Activated CD4-positive, alpha-beta T cell treated with anti-CD3 and anti-CD28 coated beads, Interleukin-10, Interleukin-2, amounts not matched to agents 100 ng/mL and 50 ng/mL, durations not matched to agents 16 hours and 8 hours (primary cell): Measurements from ENCODE around the gene SESN3.
"Not testable (repeated sequence)": the region's sequence is repeated elsewhere in the genome, so short reads cannot be mapped to it uniquely, and the experiment has no call there.

ENCODE experiments used
- DNase-seq: peaks from one replicate; pipeline ENCODE4 v3.0.0-alpha.2; 2020

The SESN3 gene, protein sequence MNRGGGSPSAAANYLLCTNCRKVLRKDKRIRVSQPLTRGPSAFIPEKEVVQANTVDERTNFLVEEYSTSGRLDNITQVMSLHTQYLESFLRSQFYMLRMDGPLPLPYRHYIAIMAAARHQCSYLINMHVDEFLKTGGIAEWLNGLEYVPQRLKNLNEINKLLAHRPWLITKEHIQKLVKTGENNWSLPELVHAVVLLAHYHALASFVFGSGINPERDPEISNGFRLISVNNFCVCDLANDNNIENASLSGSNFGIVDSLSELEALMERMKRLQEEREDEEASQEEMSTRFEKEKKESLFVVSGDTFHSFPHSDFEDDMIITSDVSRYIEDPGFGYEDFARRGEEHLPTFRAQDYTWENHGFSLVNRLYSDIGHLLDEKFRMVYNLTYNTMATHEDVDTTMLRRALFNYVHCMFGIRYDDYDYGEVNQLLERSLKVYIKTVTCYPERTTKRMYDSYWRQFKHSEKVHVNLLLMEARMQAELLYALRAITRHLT

DNA sequence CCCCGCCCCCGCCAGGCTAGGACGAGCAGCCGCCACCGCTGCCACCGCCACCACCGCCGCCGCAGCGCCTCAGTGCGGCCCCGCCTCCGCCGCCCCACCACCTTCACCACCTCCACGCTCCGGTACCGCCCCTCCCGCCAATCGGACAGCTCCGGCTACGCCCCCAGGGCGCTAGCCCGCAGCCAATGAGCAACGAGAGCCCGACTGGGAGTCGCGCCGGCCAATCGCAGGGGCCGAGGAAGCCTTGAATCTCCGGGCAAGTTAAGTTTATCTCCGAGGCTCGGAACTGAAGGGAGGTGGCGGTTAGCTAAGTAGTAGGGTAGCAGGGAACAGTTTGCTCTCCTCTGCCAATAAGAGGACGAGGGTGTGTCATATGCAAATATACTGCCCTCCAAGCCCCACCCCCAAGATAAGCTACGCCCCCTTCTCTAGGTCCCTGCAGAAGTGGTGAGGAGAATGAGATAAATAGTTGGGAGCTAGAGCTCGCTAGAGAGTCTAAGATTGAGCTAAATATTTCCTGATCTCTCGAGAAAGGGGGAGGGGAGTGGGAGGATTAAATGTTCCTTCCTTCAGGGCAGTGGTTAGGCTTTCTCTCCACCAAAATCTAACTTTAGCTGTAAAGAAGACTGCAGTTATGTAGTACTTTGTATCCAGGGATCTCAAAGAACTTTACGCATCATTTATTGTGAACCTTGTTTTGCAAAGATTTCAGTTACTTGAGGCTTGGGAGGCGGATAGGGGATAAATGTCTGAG is at the start of gene SESN3:
TSS of gene SESN3 (minus strand) at position 76 of the 754 bp plus-strand sequence. CDS start 342 bp downstream, outside the sequence.
- peak; percentile 99 for DNase-seq

DNA sequence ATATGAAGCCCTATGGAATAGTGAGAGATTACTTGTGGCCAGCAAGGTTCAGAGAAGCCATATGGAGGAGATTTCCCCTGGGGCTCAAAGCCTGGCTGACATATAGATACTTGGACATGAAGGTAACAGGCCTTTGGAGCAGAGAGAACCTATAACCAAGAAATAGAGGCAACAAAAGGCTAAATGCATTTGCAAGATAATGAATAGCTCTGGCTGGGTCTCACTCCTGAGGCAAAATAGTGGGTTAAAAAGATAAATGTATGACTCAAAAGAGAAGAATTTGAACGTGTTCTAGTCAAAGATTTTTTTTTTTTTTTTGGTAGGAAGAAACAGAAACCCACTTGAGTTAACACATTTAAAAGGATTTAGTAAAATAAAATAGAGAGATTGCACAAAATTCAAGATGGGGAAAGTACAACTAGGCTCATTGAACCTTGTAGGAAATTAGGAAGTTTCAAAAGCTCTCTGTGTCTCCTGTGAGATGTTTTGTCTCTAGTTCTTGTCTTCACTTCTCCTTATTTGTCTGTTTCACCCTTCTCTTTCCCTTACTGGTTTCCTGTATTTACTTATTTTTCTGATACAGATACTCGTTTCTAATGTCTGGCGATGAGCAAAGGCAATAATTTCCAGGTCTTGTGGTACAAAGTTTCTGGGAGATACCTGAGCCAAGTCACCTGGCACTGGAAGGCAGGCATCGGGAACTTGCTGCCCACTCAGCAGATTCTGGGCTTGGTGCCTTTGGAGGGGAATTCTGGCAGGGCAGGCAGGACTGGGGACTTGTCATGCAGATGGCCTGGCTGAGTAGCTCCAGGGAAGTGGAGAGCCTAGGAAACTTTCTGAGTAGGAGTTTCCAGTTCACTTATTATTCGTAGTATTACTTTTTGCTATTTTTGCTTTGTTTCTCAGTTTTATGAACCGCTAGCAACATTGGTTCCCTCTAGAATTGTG is 49.2 kb upstream of the SESN3 start:
- DNase-seq: no peak

DNA sequence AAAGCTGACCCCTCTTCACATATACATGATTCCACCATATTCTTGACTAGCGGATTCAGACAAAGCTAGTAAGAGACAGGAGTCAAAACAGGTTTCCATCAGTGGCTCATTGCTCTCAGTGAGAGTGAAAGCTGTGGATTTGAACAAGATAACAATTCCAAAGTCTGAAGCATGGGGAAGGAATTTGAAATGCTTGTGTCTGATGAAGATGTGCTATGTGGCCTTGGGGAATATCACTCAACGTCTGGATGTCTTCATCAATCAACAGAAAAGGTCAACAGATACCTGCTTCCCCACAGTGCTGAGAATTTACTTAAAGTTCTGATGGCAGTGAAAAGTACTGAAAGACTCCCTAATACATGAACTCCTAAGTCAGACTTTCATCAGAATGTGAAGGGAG is 46.9 kb upstream of the SESN3 start:
- DNase-seq: no peak

DNA sequence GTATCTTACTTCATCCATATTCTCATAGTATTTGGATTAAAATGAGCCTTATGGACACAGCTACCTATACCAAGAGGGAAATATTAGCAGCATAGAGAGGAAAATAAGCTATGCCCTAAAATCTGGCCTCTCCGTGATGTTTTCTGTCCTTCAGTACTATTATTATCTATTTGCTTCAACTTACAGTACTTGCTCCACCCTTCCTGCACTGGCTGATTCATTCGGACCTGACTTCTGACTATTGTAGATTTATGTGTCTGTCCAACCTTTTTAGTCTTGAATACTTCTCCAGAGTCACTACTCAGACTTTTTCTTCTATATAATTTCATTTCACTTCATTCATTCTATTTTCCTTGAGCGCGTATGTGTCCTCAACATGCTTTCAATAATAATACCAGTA is 45.1 kb upstream of the SESN3 start:
- DNase-seq: no peak

DNA sequence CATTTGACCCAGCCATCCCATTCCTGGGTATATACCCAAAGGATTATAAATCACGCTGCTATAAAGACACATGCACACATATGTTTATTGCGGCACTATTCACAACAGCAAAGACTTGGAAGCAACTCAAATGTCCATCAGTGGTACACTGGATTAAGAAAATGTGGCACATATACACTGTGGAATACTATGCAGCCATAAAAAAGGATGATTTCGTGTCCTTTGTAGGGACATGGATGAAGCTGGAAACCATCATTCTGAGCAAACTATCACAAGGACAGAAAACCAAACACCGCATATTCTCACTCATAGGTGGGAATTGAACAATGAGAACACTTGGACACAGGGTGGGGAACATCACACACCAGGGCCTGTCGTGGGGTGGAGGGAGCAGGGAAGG is 42.6 kb upstream of the SESN3 start:
- not testable (repeated sequence) for DNase-seq

DNA sequence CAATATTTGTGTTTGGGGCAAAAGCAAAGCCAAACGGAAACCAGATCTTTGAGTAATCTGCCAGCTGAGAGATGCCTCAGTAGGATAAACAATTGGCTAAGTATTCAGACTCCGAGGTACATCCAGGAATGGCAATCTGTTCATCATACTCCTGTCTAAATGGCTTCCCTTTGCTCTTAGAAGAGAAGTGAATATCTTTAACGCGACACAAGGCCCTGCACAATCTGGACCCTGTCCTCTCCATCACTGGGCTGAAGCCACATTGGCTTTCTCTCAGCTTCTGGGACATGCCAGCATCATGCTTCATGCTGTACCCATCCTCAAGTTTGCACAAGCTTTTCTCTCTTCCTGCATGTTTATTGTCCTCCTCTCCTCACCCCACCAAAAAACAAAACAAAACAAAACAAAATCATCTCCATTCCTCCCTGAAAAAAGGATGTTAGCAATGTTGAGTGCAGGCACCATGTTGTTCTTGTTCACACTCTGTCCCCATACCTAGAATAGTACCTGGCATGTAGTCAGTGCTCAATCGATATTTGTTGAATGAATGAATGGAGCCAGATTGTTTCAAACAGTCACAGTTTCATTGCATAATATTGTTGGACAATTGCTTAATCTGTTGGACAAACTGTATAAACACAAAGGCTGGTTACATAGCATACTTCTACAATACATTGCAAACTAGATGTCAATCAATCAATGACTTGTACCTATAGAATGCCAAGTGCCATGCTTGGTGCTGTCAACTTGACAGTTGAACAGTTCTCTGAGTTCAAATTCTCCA is 38.2 kb upstream of the SESN3 start:
- no peak for DNase-seq

DNA sequence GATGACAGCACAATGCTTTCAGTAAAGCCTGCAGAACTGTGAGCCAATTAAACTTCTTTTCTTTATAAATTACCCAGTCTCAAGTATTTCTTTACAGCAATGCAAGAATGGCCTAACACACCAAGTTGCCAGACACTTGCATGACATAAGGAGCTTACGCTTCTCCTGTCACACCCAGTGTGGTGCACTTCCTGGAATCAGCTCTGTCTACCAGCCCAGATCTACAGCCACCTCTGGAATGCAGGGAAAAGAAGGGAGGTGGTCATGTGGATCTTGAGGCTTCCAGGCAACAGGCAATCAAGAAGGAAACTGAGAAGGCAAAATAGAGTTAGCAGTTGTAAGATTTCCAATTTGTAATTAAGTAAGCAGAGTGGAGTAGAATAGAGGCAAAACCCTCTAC is 37.4 kb upstream of the SESN3 start:
- no peak for DNase-seq

DNA sequence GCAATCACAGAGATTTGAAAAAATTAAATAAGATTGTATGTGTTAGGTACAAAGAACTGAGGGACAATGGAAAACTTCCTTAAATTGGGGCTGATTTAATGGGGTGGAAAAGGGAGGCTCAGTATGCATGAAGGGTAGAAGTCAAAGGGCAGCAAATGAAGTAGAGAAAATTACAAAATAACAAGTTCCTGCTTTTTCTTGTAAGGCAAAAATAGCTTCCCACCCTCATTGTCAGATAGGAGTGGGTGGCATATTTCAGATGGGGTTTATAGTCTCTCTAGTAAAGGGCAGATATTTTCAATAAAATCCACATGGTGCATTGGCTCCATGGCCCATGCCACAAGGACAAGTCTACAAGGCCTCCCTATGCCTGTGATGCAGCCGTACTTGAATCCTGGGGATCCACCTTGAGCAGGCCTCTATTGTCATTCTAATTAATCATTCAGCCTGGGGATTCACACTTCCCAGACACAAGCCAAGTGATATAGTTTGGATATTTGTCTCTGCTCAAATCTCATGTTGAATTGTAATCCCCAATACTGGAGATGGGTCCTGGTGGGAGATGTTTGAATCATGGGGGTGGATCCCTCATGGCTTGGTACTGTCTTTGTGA is 36.7 kb upstream of the SESN3 start:
- DNase-seq: no peak

DNA sequence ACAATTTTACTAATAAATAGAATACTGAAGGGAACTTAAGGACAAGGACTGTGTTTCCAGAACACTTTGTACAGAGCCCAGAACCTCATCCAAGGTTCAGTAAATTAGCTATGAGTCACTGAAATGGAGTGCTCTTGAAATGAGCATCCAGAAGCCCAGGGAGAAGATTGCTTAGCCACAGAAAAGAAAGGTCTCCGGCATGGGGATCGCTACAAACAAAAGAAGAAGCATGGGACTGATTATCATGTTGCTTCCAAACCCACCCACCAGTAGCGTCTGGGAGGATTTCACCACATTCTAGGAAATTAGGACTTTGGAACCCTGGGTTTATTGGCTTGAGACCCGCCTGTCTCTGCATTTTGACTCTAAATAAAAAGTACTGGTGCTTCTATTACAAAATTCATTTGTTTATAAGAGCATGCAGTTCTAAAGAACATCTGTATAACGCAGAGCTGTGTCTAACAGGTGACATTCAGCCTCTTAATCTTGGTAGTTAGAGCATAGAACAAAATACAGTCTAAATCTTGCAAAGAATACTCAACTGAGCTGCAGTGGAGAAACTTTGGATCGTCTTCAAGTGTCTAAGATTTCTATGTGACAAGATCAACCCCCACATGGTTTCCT is 35.9 kb upstream of the SESN3 start:
- no peak for DNase-seq

DNA sequence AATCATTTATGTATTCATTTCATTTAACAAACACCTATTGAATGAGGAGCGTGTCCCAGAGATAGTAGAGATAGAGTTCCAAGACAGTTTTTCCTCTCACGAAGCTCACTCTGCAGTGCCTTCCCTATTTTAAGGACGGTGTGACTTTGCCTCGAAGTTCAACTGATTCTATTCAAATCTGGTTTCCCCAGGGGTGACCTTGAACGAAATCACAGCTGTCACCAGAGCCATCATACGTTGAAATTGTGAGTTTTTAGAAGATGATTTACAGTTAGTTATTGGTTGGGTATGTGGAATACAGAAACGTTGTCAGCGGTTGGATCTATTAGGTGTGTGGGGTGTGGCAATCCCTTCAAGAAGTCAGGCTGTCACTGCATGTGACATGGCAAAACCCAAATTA is 33.9 kb upstream of the SESN3 start:
- no peak for DNase-seq

DNA sequence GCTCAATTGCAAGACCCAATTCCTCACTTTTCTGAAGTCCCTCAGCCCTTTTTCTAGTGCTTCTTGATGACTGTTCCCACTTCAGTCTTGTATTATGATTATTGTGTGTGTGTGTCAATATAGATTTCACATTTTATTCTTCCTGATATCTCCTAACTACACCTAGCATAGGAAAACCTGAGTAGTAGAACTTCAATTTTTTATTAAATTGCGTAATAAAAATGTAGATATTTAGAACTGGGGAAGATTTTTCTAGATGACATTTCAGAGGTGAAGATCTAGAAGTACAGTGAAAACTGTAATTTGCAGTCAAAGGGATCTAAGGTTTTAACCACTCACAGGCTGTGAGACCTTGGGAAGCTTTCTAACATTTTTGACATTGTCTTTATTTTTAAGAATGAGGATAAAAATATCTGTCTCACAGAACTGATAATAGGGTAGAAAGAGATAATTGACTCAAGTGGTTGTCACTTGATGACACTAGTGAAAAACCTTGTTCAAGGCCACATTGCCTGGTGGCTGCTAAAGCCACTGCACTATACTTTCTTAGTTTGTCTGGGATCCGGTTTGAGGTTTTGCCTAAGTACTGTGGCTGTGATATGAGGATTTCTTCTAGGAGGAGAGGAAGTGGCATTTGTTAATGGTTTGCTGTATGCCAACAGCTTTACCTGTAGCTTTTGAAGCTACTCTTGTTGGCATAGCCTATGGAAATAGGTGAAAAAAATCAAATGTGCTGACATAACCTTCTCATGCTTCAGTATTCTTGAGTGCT is 32.2 kb upstream of the SESN3 start:
- DNase-seq: peak; percentile 40

DNA sequence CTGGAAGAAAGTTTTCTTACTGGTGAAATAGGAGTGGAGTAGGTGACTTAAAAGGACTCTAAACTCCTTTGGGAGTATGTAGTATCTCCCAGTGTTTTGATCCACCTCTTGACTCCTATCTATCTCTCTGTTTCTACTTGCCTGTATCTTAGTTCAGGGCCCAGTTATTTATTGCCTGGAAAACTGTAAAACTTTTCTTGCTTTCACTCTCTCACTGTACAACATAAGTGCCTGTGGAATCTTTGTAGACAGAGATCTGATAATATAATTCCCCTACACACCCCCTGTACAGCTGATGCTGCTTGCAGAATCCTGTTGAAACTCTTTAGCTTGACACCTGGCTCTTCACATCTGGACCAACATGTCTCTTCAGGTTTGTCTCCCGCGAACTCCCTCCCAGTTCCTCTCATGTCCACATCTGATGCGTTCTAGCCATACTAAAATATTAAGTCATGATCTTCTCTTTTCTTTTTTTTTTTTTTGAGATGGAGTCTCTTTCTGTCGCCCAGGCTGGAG is 26.5 kb upstream of the SESN3 start:
- DNase-seq: no peak

DNA sequence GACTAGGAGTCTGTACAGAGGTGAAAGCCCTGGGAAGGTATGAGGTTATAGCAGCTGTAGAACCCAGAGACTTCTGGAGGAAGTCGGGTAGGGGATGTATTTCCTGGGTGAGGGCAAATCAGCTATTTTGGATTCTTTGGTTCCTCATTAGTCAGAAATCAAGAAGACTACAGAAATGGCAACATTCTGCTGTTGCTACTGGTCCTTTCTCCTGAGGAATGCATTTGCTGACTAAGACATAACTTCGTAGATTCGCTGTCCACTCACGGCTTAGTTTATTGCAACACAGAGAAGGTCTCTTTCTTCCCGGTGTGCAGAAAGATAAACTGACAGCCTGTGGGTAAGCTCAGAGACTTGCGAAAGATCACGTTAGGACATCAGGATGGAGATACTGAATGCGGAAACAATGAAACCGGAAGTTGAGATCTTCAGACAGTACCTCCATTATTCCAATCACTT is 25.3 kb upstream of the SESN3 start:
- DNase-seq: no peak

DNA sequence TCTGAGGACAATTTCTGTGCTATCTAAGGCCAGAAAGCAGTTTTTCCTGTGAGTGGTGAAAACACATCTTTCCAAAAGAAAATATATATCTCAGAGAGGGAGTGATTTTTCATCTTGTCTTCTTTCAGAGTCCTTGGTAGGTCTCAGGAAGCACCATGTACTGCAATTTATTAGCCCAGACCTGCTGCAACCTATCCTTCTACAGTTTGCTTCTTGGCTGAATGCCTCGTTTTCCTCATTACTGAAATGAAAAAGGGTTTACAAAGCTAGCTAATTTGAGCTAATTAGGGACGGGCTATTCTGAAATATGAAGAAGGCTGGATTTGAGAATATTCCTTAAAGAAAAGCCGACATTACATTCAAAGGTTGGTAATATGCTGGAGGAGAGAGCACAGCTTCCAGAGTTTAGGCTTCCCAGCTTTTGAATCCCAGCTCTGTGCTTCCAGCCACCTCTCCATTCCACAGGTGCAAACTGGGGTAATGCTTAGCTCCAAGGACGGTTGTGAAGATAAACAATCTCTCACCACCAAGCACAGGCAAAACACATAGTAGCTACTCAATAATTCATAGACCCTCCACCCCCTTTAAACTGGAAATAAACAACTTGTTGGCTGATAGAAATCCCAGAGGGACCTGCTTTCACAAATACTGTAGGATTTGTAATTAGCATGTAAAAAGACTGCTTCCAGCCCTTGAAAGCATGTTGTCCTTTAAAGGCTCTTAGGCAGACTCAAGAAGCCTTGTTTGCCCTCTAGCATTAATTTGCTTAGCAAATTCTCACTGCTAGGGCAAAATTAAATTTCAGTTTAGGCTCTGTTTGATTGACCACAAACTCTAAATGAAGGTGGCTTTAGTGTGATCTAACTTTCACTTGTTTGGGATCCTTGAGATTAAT is 24.5 kb upstream of the SESN3 start:
- no peak for DNase-seq

DNA sequence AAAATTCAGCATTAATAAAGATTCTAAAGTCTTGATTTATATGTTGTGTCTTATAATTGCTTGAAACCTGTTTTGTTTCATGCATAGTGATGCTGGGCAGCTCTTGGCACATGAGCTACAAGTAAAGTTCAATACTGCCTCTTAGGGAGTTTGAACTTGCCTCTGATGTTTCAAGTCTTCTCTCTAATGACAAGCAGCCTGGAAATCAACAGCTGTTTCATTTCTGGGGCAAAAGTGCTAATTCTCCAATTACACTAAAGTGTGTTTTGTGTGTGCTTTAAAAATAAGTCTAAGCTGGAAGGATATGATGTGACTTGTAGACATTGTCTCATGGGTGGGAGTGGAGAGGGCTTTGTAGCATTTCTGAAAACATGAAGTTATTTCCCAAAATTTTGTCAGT is 23.7 kb upstream of the SESN3 start:
- no peak for DNase-seq

DNA sequence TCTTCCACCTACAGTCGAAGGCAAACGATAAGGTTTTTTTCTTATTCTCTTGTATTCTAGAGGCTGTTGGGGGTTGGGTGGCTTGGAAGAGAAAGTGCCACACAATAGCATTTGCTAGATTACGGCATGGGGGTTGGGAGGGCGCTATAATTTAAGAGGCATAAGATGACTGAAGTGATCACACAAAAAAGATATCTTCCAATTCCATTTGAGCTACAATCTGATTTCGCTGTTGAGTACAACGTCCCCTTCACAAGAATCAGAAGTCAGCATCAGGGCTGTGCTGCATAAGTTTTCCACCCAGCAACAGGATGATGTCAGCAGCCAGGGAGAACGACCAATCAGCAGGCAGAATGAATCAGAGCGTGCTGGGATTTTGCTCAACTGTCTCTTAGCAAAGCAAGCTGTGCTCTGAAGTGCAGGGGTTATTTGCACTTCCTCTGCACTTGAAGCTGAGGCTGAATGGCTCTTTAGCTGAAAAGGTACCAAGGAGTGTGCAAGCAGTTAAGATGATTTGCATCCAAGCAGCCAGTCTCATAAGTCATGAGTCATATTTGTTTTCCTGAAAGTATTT is 23.2 kb upstream of the SESN3 start:
- DNase-seq: peak; percentile 90

DNA sequence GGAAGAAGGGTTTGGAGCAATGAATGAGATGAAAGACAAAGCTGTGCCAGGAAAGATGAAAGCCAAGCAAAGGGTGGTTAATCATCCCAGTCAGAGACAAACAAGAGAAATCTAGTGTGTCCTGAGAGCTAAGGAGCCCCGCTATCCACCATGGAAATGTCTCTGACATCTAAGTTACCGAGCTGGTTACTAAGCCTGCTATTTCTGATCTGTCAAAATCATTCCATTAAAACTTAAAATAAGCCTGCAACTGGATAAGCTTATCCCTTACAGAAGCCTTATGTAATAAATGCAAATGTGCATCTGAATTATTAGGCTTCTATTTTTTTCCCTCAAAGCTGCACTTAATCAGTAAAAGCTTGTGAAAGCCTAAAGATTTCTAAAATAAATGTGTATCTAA is 22.1 kb upstream of the SESN3 start:
- no peak for DNase-seq

DNA sequence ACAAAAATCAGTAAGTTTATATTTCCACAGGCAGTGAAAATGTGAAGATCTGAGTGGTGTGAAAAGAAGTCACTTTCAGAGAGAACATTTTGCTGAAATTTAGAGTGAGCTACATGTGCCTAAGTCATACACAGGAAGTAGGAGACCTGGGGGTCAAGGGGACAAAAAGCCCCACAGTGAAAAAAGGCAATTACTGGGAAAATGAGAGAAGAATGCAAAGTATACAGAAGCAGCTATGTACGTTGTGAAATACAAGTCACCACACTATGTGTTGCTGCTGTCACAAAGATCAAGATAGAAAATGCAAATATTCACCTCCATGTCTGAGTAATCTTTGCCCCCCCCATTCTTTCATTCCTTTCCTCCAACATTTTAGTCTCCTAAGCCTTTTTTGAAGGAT is 21.6 kb upstream of the SESN3 start:
- no peak for DNase-seq

DNA sequence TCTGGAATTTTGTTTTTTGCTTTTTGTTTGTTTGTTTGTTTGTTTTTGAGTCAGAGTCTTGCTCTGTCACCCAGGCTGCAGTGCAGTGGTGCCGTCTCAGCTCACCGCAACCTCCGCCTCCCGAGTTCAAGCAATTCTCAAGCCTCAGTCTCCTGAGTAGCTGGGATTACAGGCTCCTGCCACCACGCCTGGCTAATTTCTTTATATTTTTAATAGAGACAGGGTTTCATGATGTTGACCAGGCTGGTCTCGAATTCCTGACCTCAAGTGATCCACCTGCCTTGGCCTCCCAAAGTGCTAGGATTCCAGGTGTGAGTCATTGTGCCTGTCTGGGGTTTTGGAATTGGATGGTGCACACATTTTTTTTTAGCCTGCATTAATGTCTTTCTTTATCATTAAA is 20.9 kb upstream of the SESN3 start:
- DNase-seq: not testable (repeated sequence)
